KOPT-K1 (cell line): ENCODE results near the gene TMEM171.

Experiments
- H3K27ac ChIP-seq: fragments of 200-600 bp; sonication (generic); 2 replicates; pipeline ENCODE4 v1.5.1; 2016; ENCODE audit warnings: antibody characterized with exemption, mild to moderate bottlenecking, low read depth, low read length; ENCODE audit not compliant: poor library complexity, severe bottlenecking
- H3K36me3 ChIP-seq: fragments of 200-600 bp; sonication (generic); 2 replicates; pipeline ENCODE4 v1.5.1; 2017; ENCODE audit warnings: antibody characterized with exemption, mild to moderate bottlenecking, low read length, moderate library complexity; ENCODE audit not compliant: insufficient read depth
- H3K9me3 ChIP-seq: fragments of 200-600 bp; sonication (generic); 2 replicates; pipeline ENCODE4 v1.5.1; 2017; ENCODE audit warnings: antibody characterized with exemption, low read length, mild to moderate bottlenecking; ENCODE audit not compliant: insufficient read depth, poor library complexity, severe bottlenecking

The TMEM171 gene

DNA sequence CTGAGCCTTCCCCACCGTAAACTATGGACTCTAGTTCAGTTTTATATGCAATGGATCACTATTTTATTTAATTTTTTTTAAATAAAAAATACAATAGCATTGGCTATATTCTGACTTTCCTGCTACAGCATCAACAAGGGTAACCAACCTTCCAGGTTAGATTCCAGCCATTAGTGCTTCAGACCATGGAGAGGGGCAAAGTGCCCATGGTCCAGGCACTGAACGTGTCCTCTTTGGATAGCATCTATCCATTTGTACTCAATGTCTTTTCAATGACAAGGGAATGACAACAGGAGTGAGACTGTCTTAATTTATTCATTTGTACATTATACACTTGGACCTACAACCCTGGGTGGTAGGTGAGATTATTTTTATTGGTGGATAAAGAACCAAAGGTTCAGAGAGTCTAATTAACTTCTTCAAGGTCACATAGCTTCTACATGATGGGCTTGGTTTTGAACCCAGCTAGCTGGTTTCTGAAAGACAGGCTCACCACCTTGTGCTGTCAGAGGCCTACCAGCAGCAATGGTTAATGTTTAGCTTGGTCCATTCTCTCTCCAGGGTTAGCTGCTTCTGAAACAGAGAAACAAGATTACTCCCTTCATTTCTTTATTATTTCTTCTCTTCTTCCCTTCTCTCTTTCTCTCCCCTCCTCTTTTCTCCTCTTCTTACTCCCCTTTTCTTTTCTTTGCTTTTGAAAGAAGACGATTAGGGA, 11.5 kb downstream of the TMEM171 start:
- no peaks in the 10 kb centered on the region for H3K9me3 ChIP-seq
- H3K27ac ChIP-seq = no peak overlapping the region
- no peaks in the 10 kb centered on the region for H3K36me3 ChIP-seq

DNA sequence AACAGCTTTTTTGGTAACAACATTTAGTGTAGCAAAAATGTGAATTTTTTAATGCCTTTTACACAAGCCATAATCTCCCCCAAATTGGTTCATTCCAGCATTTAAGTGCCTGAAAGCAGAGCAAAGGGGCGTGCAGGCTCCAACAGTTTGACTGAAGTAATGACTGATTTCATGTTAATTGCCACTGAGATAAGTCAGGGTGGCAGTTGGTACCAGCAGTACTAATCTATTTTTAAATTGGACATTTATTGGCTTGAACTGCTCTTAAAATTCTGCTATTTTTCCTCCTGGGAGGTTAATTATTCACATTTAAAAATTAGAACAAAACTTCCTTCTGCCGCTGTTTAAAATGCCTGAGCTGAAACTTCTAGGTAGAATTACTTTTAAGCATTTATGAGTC, 12.4 kb downstream of the TMEM171 start:
- Histone ChIP-seq H3K36me3 (no peaks in the 10 kb centered on the region), H3K9me3 (no peaks in the 10 kb centered on the region), H3K27ac (no peak overlapping the region)

DNA sequence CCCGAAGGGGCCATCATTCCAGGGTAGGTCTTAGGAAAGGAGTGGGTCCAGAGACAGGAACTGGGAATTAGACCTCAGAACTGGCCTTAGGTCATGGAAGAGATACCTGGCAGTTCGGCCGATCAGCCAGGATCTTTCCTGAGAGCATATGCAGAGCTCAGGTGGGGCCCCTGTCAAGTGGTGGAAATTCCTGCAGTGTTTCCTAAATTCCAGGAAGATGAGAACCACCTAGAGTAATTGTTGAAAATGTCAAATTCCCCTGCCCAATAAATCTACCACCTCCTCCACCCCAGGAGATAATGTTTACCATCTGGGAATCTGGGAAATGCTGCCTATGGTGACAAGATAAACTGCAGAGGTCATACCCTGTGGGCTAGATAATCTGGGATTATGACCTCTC, 14.6 kb downstream of the TMEM171 start:
- Histone ChIP-seq H3K27ac (no peak overlapping the region), H3K36me3 (no peaks in the 10 kb centered on the region), H3K9me3 (no peaks in the 10 kb centered on the region)

DNA sequence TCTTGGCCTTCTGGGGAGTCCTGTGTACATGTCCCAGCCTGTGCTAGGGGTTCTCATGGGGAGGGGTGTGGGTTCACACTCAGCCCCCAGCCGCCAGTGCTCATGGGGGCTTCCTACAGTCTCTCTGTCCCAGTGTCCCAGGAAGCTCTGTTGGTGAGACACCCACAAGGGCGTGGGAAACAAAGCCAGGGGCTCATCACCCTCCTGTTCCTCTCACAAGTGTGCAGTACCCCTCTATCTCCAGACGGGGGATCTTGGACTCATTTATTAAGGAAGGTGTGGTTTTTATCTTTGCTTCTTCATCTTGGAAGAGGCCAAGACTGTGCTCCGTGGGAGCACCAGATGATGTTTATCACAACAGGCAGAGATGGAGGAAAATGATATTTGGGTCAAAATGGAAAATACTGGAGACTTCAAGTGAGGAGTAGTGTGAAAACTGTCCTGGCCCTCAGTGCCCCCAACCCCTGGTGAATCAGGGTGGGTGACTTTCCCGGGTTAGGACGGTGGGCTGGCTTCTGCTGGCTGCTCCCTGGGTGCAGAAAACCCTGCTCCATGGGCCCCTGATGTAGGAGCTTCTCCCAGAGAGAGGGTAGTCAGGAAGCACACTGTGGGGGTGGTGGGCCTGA, 15.2 kb downstream of the TMEM171 start:
- Histone ChIP-seq H3K36me3 (no peaks in the 10 kb centered on the region), H3K9me3 (no peaks in the 10 kb centered on the region), H3K27ac (no peak overlapping the region)

DNA sequence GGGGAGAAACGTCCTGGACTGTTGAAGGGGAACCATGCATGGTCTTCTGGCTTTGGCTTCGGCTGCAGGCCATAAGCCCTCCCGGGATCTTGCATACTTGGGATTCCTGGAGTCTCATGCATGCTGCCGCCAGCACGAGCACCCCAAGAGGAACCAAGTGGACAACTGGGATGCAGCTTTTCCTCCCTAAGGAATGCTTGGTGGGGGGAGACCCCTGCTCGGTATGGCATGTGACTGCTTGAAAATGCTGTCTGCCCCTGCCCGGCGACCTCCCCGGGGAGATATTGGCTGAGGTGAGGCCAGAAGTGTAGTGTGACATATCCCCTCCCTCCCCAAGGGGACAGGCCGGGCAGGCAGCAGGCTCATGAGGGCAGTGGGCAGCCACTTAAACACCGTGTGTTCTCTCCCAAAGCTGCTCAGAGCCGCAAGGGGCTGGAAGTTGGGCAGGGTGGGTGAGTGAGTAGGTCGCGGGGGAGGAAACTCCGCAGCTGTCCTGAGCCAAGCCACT, 15.7 kb downstream of the TMEM171 start:
- Histone ChIP-seq H3K27ac (no peak overlapping the region), H3K9me3 (no peaks in the 10 kb centered on the region), H3K36me3 (no peaks in the 10 kb centered on the region)

DNA sequence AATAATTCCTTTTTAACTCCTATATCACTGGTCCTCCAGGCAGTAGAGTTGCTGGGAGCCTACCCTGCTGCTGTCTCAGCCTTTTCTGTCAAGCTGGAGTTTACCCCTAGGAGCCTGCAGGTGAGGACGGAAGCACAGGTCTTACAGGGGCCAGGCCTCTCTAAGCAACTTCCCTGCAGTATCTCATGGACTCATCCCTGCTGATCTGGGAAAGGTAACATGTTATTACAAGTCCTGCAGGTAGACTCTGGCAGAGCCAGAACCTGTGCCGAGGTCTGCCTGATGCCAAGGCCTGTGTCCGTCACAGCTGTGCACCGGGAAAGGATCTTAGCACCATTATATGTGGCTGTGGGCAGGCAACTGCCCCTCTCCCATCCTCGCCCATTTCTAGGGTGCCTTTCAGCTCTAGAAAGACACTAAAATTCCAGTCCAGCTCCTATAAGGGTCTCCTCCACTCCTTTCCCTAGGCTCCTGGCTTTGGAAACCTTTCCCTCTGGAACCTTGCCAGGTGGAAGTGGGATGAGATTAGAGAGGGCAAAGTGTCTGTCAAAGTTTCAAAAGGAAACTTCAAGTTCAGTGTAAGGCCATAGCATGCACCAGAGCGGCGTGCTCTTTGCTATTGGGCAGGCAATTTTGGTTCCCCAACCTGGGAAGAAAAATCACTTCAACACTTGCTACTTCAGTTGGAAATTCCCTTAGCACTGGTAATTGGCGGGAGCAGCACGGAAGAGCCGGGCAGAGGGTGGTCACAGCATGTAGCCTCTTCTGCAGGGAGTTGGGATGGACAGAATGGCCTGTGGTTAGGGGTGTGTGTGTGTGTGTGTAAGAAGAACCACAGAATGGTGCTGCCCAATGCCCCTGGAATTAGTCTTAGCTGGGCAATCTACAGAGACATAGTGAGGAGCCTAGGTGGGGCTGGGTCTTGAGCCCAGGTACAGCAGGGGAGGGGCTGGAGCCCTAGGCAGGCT, 17.5 kb downstream of the TMEM171 start:
- Histone ChIP-seq H3K36me3 (no peaks in the 10 kb centered on the region), H3K27ac (no peak overlapping the region), H3K9me3 (no peaks in the 10 kb centered on the region)

DNA sequence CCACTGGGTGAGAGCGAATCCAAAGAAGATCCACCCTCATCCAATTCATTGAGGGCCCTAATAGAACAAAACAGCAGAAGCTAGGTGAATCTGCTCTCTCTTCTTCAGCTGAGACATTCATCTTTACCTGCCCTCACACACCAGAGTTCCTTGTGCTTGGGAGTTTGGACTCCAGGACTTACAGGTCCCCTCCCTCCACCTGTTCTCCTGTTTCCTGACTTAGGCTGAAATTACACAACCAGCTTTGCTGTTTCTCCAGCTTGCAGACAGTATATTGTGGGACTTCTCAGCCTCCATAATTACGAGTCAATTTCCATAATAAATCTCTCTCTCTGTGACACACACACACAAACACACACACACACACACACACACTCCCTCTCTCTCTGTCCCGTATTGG, 19.1 kb downstream of the TMEM171 start:
- Histone ChIP-seq H3K36me3 (no peaks in the 10 kb centered on the region), H3K27ac (no peak overlapping the region)

DNA sequence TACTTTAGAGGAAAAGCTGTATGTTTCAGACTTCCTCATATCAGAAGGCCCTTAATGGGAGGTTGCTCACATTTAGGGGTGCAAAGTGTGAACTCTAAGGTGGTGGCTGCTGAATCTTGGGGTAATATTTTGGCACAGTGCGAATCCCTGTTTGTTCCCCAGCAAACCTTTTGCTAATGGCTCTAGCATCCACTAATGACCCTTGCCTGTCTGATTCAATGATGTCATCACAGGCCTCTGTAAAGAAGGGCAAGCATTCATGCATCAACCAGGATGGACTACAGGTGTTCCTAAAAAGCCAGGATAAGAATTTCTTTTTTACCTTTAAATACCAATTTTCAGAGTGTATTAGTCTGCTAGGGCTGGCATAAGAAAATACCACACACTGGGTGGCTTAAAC, 20.4 kb downstream of the TMEM171 start:
- Histone ChIP-seq H3K36me3 (no peaks in the 10 kb centered on the region), H3K27ac (no peak overlapping the region), H3K9me3 (no peaks in the 10 kb centered on the region)

More for the DNA sequence above, 19.1 kb downstream of the TMEM171 start:
- H3K9me3 ChIP-seq = no peaks in the 10 kb centered on the region

DNA sequence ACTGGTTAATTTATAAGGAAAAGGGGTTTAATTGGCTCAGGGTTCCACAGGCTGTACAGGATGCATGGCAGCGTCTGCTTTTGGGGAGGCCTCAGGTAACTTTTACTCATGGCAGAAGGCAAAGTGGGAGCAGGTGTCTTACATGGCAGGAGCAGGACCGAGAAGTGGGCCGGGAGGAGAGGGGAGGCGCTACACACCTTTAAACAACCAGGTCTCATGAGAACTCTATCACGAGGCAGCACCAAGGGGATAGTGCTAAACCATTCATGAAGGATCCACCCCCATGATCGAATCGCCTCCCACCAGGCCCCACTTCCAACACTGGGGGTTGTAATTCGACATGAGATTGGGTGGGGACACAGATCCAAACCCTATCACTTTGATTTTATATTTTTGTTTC, 21.7 kb downstream of the TMEM171 start:
- Histone ChIP-seq H3K36me3 (no peaks in the 10 kb centered on the region), H3K9me3 (no peaks in the 10 kb centered on the region), H3K27ac (no peak overlapping the region)

DNA sequence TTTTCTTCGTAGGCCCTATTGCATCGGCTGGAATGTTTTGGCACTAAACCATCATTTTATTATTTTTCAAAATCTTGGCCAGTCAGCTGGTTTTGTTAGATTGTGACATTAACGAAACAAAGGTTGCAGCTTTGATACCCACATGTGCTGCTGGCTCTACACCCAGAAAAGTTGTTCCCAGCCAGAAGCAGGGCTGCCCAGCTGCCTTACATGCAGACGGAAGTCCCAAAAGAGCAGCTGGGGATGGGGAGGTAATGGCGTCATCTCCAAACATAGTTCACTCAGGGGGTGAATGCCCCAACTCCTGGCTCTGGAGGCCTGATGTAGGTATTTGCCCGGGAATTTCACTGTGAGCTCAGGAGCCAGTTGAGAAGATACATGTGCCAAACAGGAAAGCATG, 23.3 kb downstream of the TMEM171 start:
- Histone ChIP-seq H3K27ac (no peak overlapping the region), H3K36me3 (no peaks in the 10 kb centered on the region), H3K9me3 (no peaks in the 10 kb centered on the region)

DNA sequence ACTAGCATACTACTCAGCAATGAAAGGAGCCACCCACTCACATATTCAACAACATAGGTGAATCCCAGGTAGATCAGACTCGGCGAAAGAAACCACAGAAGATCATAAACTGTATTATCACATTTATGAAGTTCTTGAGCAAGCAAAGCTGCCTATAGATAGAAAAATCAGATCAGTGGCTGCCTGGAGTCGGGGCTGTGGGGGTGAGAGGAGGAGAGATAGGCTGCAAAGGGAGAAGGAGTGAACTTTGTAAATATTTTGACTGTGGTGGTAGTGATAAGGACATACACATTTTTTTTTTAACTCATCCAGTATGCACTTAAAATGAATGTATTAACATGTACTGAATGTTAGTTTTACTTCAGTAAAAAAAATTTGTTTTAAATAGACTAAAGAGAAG, 29.2 kb downstream of the TMEM171 start:
- no peaks in the 10 kb centered on the region for H3K9me3 ChIP-seq

DNA sequence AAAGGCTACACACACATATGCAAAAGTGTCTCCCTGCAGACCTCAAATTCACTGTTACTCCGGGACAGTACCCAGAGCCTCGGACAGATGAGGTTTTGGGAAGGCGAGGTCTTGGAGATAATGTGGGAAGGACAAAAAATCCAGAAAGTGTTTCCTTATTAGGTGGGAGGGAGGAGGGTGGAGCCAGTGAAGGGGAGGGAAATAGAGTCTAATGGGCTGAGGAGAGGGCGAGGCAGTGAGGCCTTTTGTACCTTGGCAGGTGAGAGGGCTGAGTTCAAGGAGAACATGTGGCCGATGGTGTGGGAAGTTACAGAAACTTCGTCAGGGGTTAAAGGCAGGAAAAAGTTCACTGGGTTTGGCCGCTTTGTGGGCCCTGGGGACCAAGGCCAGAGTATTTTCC, 30.5 kb downstream of the TMEM171 start:
- no peaks in the 10 kb centered on the region for H3K36me3 ChIP-seq
- no peaks in the 10 kb centered on the region for H3K9me3 ChIP-seq
- H3K27ac ChIP-seq = no peak overlapping the region

More for the DNA sequence above, 29.2 kb downstream of the TMEM171 start:
- Histone ChIP-seq H3K27ac (no peak overlapping the region), H3K36me3 (no peaks in the 10 kb centered on the region)

DNA sequence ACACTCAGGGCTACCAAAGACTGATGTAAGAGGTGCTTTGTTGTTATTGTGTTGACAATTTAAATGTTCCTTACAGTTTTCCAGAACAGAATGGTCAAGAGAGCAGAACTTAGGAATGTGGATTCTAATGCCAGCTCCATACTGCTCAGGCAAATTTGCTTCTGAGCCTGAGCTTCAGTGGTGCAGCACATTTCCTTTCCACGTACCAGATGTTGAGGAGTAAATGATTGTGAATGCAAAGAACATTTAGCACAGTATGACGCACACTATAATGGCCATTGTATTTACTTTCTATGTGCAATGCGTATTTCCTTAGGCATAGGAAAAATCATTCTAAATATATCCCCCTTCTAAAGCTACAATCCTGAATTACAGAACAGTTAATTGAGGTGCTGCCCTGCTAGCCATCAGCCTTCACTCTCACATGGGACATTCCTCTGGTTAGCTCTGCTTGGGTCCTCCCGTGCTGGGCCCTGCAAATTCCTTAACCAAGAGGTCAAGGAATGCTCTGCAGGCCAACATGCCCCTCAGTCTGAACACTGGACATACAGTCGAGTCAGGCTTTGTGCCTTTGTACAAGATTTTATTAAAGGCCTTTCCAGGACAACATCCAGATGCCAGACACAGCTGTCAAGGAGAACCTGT, 31.5 kb downstream of the TMEM171 start:
- Histone ChIP-seq H3K27ac (no peak overlapping the region), H3K9me3 (no peaks in the 10 kb centered on the region), H3K36me3 (no peaks in the 10 kb centered on the region)

DNA sequence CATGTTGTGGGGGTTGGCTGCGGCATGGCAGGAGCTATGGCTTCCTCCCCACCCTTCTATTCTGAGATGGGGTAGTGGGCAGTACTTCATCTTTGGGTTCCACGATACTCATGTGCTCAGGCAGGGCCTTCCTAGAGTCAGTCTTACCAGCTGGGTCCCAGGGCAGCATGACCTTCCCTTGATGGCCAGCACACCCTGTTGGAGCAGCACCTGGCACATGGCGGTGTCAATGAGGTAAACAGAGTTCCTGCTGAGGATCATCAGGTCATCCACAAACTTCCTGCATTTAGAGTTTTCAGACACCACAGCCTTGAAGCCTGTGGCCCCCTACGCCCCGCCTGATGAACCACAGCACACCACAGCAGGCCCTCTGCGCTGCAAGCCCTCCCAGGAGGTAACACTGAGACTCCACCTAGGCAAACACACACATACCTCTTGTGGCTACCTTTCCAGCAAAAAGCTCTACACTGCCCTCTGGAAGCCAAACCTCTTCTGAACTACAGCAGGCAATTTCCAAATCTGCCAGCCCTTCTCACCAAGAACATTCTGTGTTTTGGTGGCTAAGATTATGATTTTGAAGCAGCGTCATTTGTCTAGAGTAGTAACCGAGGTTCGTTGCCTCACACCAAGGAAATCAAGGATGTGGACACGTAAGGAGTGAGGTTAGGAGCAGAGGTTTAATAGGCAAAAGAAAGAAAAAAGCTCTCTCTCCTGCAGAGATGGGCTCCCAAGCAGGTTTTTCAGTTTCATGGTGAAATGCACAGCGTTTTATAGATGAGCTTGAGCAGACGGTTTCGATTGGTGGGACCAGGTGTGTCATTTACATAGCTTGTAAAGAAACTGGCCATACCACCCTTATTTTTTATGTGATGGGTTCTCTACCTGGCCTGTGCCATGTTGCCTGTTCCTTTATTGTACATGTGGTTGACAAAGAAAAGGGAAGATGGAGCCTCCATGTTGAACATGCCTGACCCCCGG, 32.3 kb downstream of the TMEM171 start:
- Histone ChIP-seq H3K27ac (no peak overlapping the region), H3K36me3 (no peaks in the 10 kb centered on the region), H3K9me3 (no peaks in the 10 kb centered on the region)
